Keratinocyte (primary cell): ENCODE measurements around the gene NAA25. TPM values are rescaled to one million over a fixed set of nuclear protein-coding genes. Genes with fewer than 3 reads are reported as not detected.
A peak's percentile ranks its signal among the peaks of the same experiment; 100 is the strongest.
"Not testable (repeated sequence)": the region's sequence is repeated elsewhere in the genome, so short reads cannot be mapped to it uniquely, and the experiment has no call there.

Source experiments
- DNase-seq: peaks from one replicate; pipeline ENCODE4 v3.0.0-alpha.2; 2011; ENCODE audit warnings: low read depth, missing footprints, low spot score
- FAIRE-seq: peaks from 2 replicates; lab custom pipeline; 2011; peaks lifted over from hg19 to GRCh38; lab: Jason Lieb, UNC
- H2AFZ ChIP-seq: 2 replicates; pipeline ENCODE4 v1.6.0; 2012; ENCODE audit warnings: low read length, control low read depth, inconsistent platforms; ENCODE audit not compliant: control insufficient read depth
- H3K27ac ChIP-seq: 2 replicates; pipeline ENCODE4 v1.5.1; 2011; ENCODE audit warnings: low read length; ENCODE audit not compliant: control insufficient read depth, insufficient read depth
- H3K27me3 ChIP-seq: 3 replicates; pipeline ENCODE4 v1.6.0; 2011; ENCODE audit warnings: low read length; ENCODE audit not compliant: control insufficient read depth, insufficient read depth; ENCODE audit errors: extremely low read depth
- H3K36me3 ChIP-seq, 2 experiments: 2 replicates in 1 of 2; 3 replicates in 1 of 2; pipeline ENCODE4 v1.5.1; 2011; ENCODE audit warnings: low read length in 2 of 2, mild to moderate bottlenecking in 1 of 2; ENCODE audit not compliant: control insufficient read depth in 2 of 2, insufficient read depth in 2 of 2; ENCODE audit errors: extremely low read depth in 1 of 2
- H3K4me1 ChIP-seq: 3 replicates; pipeline ENCODE4 v1.5.1; 2011; ENCODE audit warnings: low read length; ENCODE audit not compliant: control insufficient read depth, insufficient read depth; ENCODE audit errors: extremely low read depth
- H3K4me2 ChIP-seq: 3 replicates; pipeline ENCODE4 v1.6.0; 2011; ENCODE audit warnings: low read depth, low read length; ENCODE audit not compliant: control insufficient read depth, insufficient read depth; ENCODE audit errors: extremely low read depth
- H3K4me3 ChIP-seq, 3 experiments: fragments of 200-600 bp in 1 of 3; sonication (generic) in 1 of 3; 2 replicates in 2 of 3; 3 replicates in 1 of 3; pipeline ENCODE4 v1.5.1; 2011 to 2016; ENCODE audit warnings: low read length in 3 of 3, mild to moderate bottlenecking in 3 of 3, control low read depth in 2 of 3, inconsistent platforms in 1 of 3, low read depth in 1 of 3, mixed read lengths in 1 of 3, mixed run types in 1 of 3, moderate library complexity in 1 of 3; ENCODE audit not compliant: control insufficient read depth in 2 of 3, insufficient read depth in 2 of 3; ENCODE audit errors: extremely low read depth in 1 of 3
- H3K79me2 ChIP-seq: 2 replicates; pipeline ENCODE4 v1.6.0; 2012; ENCODE audit warnings: low read length; ENCODE audit not compliant: control insufficient read depth, insufficient read depth
- H3K9ac ChIP-seq: 3 replicates; pipeline ENCODE4 v1.6.0; 2011; ENCODE audit warnings: low read length; ENCODE audit not compliant: control insufficient read depth, insufficient read depth; ENCODE audit errors: extremely low read depth
- H3K9me1 ChIP-seq: 3 replicates; pipeline ENCODE4 v1.6.0; 2011; ENCODE audit warnings: low read length; ENCODE audit not compliant: control insufficient read depth, insufficient read depth; ENCODE audit errors: extremely low read depth
- H3K9me3 ChIP-seq: 2 replicates; pipeline ENCODE4 v1.5.1; 2012; ENCODE audit warnings: low read depth, low read length; ENCODE audit not compliant: control insufficient read depth
- H4K20me1 ChIP-seq: 3 replicates; pipeline ENCODE4 v1.6.0; 2011; ENCODE audit warnings: low read length; ENCODE audit not compliant: control insufficient read depth, insufficient read depth; ENCODE audit errors: extremely low read depth
- EZH2 ChIP-seq: IDR thresholded peaks from one replicate; pipeline ENCODE4 v1.6.1; 2012; ENCODE audit warnings: inconsistent platforms, mild to moderate bottlenecking, low read length, moderate library complexity
- dilution Hi-C: fragments of 300-500 bp; cut with MboI; formaldehyde crosslinking; loops from one replicate; pipeline ENCODE4 v1.7.0; 2020; ENCODE audit warnings: low sequenced_read_pairs; ENCODE audit not compliant: extremely low pct_ligation_motif_present
- polyA plus RNA-seq, 5 experiments: library from polyadenylated mRNA; depleted of rRNA in 3 of 5; stranded (reverse) in 3 of 5; stranded (forward) in 1 of 5; unstranded in 1 of 5; fragments of >200 nt; gene quantifications; 1 replicate in 1 of 5; 2 replicates in 3 of 5; 3 replicates in 1 of 5; pipeline versions ENCODE4 v1.2.1 to v1.2.3, GENCODE V29; 2011 to 2012; ENCODE audit warnings: missing spikeins in 2 of 5, low read depth in 1 of 5, low replicate concordance in 1 of 5
- TF ChIP-seq, protein P1 (sequence below), 3 experiments: IDR thresholded peaks in 1 of 3; conservative IDR thresholded peaks in 1 of 3; optimal IDR thresholded peaks in 1 of 3; 2 replicates in 2 of 3; 3 replicates in 1 of 3; pipeline versions ENCODE3 to v1.5.1; 2011; ENCODE audit warnings: low read length in 3 of 3, mild to moderate bottlenecking in 3 of 3, moderate library complexity in 2 of 3, control low read depth in 1 of 3, inconsistent platforms in 1 of 3; ENCODE audit not compliant: insufficient read depth in 2 of 3; ENCODE audit errors: extremely low read depth in 1 of 3

NAA25 gene
- polyA plus RNA-seq, 1 donor (not counting 4 experiments of a cell fraction or from before 2014, with no cell fraction given) = 26.1 TPM

DNA sequence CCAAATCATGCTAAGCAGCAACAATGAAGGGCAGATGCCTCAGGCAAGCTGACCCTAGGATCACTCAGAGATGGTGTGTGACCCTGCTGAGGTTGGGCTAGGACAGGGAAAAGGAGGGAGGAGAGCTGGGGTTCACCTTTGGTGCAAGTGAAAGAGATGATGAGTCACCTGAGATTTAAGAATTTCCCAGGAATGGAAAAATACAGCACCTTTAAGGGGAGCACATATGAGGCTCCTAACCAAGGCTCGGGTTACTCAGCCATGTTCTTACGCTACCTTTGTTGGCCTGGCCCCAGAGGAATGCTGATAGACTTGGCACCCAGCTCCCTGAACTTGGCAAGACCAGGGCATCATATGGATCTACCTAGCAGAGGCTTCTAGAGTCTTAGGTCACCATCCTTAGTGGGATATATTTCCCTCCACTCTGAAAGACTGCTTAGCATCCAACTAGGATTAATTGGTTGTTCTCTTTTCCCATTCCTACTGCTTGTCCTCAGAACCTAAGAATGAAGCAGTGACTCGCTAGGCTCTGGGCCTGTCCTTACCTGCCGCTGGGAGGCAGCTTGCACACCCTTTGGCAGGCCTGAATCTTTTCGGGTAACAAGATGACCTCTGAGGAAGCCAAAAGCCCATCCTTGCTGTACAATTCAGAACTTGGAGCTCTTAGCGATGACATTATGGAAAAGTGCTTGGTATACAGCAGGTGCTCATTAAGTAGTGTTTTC lies 4.0 kb upstream of the NAA25 start:
- Histone ChIP-seq H3K9me1 (no peaks in the 10 kb centered on the region), H3K27ac (peak overlapping the region; percentile 96), H3K4me2 (peak overlapping the region; percentile 89), H3K79me2 (peaks cover 14% of the 10 kb centered on the region), H2AFZ (peak overlapping the region; percentile 83), H3K36me3 (no peaks in the 10 kb centered on the region), H3K4me1 (peaks cover 28% of the 10 kb centered on the region), H3K27me3 (no peaks in the 10 kb centered on the region), H4K20me1 (no peaks in the 10 kb centered on the region), H3K9ac (peak overlapping the region; percentile 75), H3K4me3 (peak overlapping the region in 2 of 3 experiments; percentile 31 to 50), H3K9me3 (no peaks in the 10 kb centered on the region)
- dilution Hi-C loops = no loop called here
- DNase-seq = peak; percentile 75
- TF ChIP-seq, protein P1, sequence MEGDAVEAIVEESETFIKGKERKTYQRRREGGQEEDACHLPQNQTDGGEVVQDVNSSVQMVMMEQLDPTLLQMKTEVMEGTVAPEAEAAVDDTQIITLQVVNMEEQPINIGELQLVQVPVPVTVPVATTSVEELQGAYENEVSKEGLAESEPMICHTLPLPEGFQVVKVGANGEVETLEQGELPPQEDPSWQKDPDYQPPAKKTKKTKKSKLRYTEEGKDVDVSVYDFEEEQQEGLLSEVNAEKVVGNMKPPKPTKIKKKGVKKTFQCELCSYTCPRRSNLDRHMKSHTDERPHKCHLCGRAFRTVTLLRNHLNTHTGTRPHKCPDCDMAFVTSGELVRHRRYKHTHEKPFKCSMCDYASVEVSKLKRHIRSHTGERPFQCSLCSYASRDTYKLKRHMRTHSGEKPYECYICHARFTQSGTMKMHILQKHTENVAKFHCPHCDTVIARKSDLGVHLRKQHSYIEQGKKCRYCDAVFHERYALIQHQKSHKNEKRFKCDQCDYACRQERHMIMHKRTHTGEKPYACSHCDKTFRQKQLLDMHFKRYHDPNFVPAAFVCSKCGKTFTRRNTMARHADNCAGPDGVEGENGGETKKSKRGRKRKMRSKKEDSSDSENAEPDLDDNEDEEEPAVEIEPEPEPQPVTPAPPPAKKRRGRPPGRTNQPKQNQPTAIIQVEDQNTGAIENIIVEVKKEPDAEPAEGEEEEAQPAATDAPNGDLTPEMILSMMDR (optimal IDR thresholded peaks at IDR 0.05 in 1 of 3, IDR thresholded peaks at IDR 0.05 in 1 of 3, conservative IDR thresholded peaks at IDR 0.05 in 1 of 3; ENCODE audit: extremely low read depth in 1 of 3, insufficient read depth in 2 of 3, low read length in 3 of 3) = peak; percentile 19 to 70 (median 44)
- no peak for TF ChIP-seq EZH2
- FAIRE-seq = peak; percentile 86

DNA sequence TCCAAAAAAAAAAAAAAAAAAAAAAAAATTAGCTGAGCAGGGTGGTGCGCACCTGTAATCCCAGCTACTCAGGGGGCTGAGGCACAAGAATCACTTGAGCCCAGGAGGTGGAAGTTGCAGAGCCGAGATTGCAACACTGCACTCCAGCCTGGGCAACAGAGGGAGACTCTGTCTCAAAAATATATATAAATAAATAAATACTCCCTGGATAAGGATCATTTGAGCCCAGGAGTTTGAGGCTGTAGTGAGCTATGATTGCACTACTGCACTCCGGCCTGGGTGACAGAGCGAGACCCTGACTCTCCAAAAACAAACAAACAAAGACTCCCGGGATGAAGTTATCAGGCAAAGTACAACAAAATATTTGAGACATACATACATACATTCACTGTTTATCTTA lies 3.3 kb upstream of the NAA25 start:
- H3K27ac ChIP-seq = peak overlapping the region; percentile 96
- peaks cover 21% of the 10 kb centered on the region for H3K79me2 ChIP-seq
- peak overlapping the region; percentile 89 for H3K4me2 ChIP-seq
- H4K20me1 ChIP-seq = peaks cover 4% of the 10 kb centered on the region
- DNase-seq (no peak), FAIRE-seq (no peak)
- peak overlapping the region in 2 of 3 experiments; percentile 30 to 50 for H3K4me3 ChIP-seq
- H3K27me3 ChIP-seq = no peaks in the 10 kb centered on the region
- H3K9me1 ChIP-seq = no peaks in the 10 kb centered on the region
- peak overlapping the region; percentile 75 for H3K9ac ChIP-seq
- no peaks in the 10 kb centered on the region for H3K9me3 ChIP-seq
- TF ChIP-seq, protein P1 (optimal IDR thresholded peaks at IDR 0.05 in 1 of 3, IDR thresholded peaks at IDR 0.05 in 1 of 3, conservative IDR thresholded peaks at IDR 0.05 in 1 of 3; ENCODE audit: extremely low read depth in 1 of 3, insufficient read depth in 2 of 3, low read length in 3 of 3) = no peak
- no peak for TF ChIP-seq EZH2
- no peaks in the 10 kb centered on the region for H3K36me3 ChIP-seq
- H3K4me1 ChIP-seq = peaks cover 30% of the 10 kb centered on the region
- dilution Hi-C loops = no loop called here
- H2AFZ ChIP-seq = peak overlapping the region; percentile 56

DNA sequence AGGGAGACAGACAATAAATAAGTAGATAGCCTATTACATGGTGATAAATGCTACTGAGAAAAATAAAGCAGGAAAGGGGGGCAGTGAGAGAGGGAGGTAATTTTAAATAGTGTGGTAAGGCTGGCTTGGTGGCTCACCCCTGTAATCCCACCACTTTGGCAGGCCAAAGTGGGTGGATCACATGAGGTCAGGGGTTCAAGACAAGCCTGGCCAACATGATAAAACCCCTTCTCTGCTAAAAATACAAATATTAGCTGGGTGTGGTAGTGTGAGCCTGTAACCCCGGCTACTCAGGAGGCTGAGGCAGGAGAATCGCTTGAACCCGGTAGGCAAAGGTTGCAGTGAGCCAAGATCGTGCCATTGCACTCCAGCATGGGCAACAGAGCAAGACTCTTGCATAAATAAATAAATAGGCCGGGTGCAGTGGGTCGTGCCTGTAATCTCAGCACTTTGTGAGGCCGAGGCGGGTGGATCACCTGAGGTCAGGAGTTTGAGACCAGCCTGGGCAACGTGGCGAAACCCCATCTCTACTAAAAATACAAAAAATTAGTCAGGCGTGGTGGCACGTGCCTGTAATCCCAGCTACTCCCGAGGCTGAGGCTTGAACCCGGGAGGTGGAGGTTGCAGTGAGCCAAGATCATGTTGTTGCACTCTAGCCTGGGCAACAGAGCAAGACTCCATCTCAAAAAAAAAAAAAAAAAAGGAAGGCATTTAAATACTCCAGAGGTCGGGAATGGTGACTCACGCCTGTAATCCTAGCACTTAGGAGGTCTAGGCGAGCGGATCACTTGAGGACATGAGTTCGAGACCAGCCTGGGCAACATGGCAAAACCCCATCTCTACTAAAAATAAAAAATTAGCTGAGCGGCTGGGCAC lies 2.4 kb upstream of the NAA25 start:
- H3K4me1 ChIP-seq = peaks cover 30% of the 10 kb centered on the region
- H3K4me3 ChIP-seq, H4K20me1 ChIP-seq, FAIRE-seq, DNase-seq, dilution Hi-C loops, H3K9me3 ChIP-seq, H3K9ac ChIP-seq, H3K4me2 ChIP-seq, H3K27ac ChIP-seq, H3K9me1 ChIP-seq, H2AFZ ChIP-seq, H3K27me3 ChIP-seq, H3K36me3 ChIP-seq: not testable (repeated sequence)
- H3K79me2 ChIP-seq = peaks cover 30% of the 10 kb centered on the region
